Smooth muscle cell (in vitro differentiated cells): ENCODE data around the gene TMEM260. TPM values are rescaled to one million over a fixed set of nuclear protein-coding genes. Genes with fewer than 3 reads are reported as not detected.

ENCODE experiments used
- DNase-seq: peaks from one replicate; lab custom pipeline; 2025; ENCODE audit not compliant: unreplicated experiment; lab: John Stamatoyannopoulos, UW
- H2AFZ ChIP-seq: fragments of 200-600 bp; sonication (generic); 2 replicates; pipeline ENCODE4 v1.6.0; 2016; ENCODE audit warnings: antibody characterized with exemption, low read depth, mild to moderate bottlenecking
- H3F3A ChIP-seq: fragments of 200-600 bp; sonication (generic); 2 replicates; pipeline ENCODE4 v1.6.0; 2017; ENCODE audit warnings: antibody characterized with exemption, low read depth
- H3K27ac ChIP-seq: fragments of 200-600 bp; sonication (generic); 2 replicates; pipeline ENCODE4 v1.5.1; 2016; ENCODE audit warnings: low read depth, mild to moderate bottlenecking
- H3K27me3 ChIP-seq: fragments of 200-600 bp; sonication (generic); 2 replicates; pipeline ENCODE4 v1.6.1; 2016; ENCODE audit warnings: low read depth, mild to moderate bottlenecking
- H3K36me3 ChIP-seq: fragments of 200-600 bp; sonication (generic); 2 replicates; pipeline ENCODE4 v1.5.1; 2016; ENCODE audit warnings: low read depth
- H3K4me1 ChIP-seq: fragments of 200-600 bp; sonication (generic); 2 replicates; pipeline ENCODE4 v1.5.1; 2016; ENCODE audit warnings: low read depth
- H3K4me2 ChIP-seq: fragments of 200-600 bp; sonication (generic); 2 replicates; pipeline ENCODE4 v1.6.0; 2016; ENCODE audit warnings: mild to moderate bottlenecking
- H3K4me3 ChIP-seq: fragments of 200-600 bp; sonication (generic); 2 replicates; pipeline ENCODE4 v1.5.1; 2016; ENCODE audit warnings: mild to moderate bottlenecking
- H3K79me2 ChIP-seq: fragments of 200-600 bp; sonication (generic); 2 replicates; pipeline ENCODE4 v1.6.0; 2016; ENCODE audit warnings: low read depth, mild to moderate bottlenecking
- H3K9ac ChIP-seq: fragments of 200-600 bp; sonication (generic); 2 replicates; pipeline ENCODE4 v1.6.0; 2016; ENCODE audit warnings: low read depth
- H3K9me3 ChIP-seq: fragments of 200-600 bp; sonication (generic); replicated peaks from 2 replicates; pipeline ENCODE4 v1.5.1; 2016; ENCODE audit warnings: low read depth
- H4K20me1 ChIP-seq: fragments of 200-600 bp; sonication (generic); 2 replicates; pipeline ENCODE4 v1.6.0; 2016; ENCODE audit warnings: low read depth
- WGBS: methylation state at CpG from one replicate; pipeline ENCODE4 v1.1.7; 2016; ENCODE audit warnings: low lambda C conversion rate; 5-methylcytosine and 5-hydroxymethylcytosine counted together
- polyA plus RNA-seq: library from polyadenylated mRNA; unstranded; fragments of >200 nt; fragmentation: Nextera tagmentation; extraction: Ambion mirVana; gene quantifications from 2 replicates; pipeline ENCODE4 v1.2.1, GENCODE V29; 2016
- total RNA-seq: library from RNA; depleted of rRNA; stranded (reverse); fragments of >200 nt; gene quantifications from 2 replicates; pipeline ENCODE4 v1.2.3, GENCODE V29; 2014
- TF ChIP-seq, protein P1 (sequence below): fragments of 200-600 bp; sonication (generic); IDR thresholded peaks from 2 replicates; pipeline ENCODE4 v1.5.1; 2017; ENCODE audit warnings: borderline replicate concordance, mild to moderate bottlenecking, antibody characterized with exemption; ENCODE audit not compliant: insufficient read depth, poor library complexity, severe bottlenecking

Gene TMEM260
- total and polyA plus RNA-seq, 2 experiments from 2014 or later: 10.5 to 16.0 TPM

DNA sequence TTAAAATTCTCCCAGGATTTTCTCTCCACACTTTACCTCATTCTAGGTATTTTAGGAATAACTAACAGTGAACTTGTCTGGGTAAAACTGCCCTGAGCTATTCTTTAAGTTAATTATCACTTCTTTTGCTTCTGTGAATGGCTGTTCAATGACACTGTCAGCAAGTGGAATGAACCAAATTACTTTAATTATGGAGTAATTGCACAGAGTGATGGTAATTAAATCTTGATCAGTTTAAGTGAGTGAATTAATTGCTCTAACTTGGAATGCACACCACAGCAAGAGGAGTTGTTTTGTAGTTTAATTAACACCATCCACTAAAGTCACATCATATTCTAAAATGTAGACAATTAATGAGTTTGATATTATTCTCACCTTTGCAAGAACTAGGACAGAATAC, 36.2 kb upstream of the TMEM260 start:
- Histone ChIP-seq H3K4me1 (no peaks in the 10 kb centered on the region), H2AFZ (no peak overlapping the region)

DNA sequence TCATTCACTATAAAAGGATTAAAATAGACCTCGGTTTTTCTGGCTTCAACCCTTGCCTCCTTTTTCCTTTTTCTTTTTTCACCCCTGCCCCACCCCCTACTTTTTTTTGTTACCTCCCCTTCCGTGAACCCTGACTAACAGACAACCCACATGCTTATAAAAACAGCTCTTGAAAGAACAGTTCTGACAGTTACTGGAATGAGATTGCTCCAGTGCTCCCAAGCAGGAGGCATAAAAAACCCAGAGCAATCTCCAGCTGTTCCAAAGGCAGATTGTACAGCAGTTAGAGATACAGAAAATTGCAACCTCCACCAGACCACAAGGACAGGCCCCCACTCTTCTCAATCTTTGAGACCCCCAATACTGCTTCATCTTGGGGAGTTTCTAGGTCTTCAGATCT, 29.9 kb upstream of the TMEM260 start:
- 57% methylated on average over 2 of the region's 2 CpGs for WGBS
- Histone ChIP-seq H3K9ac (no peak overlapping the region), H3F3A (no peaks in the 10 kb centered on the region), H3K27me3 (peaks cover 5% of the 10 kb centered on the region), H4K20me1 (no peaks in the 10 kb centered on the region), H3K4me2 (no peak overlapping the region), H3K79me2 (no peaks in the 10 kb centered on the region), H3K4me1 (peaks cover 4% of the 10 kb centered on the region), H3K36me3 (no peaks in the 10 kb centered on the region), H3K9me3 (no peaks in the 10 kb centered on the region), H3K4me3 (no peak overlapping the region), H3K27ac (no peak overlapping the region), H2AFZ (no peak overlapping the region)
- TF ChIP-seq, protein P1, sequence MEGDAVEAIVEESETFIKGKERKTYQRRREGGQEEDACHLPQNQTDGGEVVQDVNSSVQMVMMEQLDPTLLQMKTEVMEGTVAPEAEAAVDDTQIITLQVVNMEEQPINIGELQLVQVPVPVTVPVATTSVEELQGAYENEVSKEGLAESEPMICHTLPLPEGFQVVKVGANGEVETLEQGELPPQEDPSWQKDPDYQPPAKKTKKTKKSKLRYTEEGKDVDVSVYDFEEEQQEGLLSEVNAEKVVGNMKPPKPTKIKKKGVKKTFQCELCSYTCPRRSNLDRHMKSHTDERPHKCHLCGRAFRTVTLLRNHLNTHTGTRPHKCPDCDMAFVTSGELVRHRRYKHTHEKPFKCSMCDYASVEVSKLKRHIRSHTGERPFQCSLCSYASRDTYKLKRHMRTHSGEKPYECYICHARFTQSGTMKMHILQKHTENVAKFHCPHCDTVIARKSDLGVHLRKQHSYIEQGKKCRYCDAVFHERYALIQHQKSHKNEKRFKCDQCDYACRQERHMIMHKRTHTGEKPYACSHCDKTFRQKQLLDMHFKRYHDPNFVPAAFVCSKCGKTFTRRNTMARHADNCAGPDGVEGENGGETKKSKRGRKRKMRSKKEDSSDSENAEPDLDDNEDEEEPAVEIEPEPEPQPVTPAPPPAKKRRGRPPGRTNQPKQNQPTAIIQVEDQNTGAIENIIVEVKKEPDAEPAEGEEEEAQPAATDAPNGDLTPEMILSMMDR: no peak
- DNase-seq: no peak

More for the DNA sequence above, 36.2 kb upstream of the TMEM260 start:
- no peaks in the 10 kb centered on the region for H3K27me3 ChIP-seq
- no peak overlapping the region for H3K4me3 ChIP-seq
- no peak for DNase-seq
- H3K4me2 ChIP-seq: no peak overlapping the region
- H3K9ac ChIP-seq: no peak overlapping the region
- no peaks in the 10 kb centered on the region for H3K9me3 ChIP-seq
- H3K36me3 ChIP-seq: no peaks in the 10 kb centered on the region
- no peaks in the 10 kb centered on the region for H3K79me2 ChIP-seq
- H4K20me1 ChIP-seq: no peaks in the 10 kb centered on the region
- TF ChIP-seq, protein P1: no peak
- H3F3A ChIP-seq: no peaks in the 10 kb centered on the region
- no peak overlapping the region for H3K27ac ChIP-seq

DNA sequence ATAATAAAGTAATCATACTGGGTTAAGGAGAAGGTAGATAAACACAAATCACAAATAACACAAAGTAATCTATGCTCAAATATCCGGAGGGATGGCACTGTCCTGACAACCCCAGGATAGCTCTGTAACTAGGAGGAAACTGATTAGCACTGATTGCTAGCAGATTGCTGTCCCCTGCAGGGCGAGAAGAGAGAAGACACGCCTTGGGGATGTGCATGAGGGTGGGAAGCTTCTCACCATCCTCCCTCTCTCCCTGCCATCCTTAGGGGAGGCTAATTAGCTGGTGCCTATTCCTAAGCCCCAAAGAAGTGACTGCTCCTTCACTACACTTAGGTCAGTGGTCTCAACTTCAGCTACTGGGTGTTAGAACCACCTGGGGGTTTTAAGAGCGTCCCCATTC, 27.0 kb upstream of the TMEM260 start:
- no peak for DNase-seq
- TF ChIP-seq, protein P1: no peak
- 52% methylated on average over 4 of the region's 4 CpGs for WGBS
- H3K9ac ChIP-seq: no peak overlapping the region
- no peaks in the 10 kb centered on the region for H3K79me2 ChIP-seq
- H3K36me3 ChIP-seq: no peaks in the 10 kb centered on the region
- H3K4me3 ChIP-seq: no peak overlapping the region
- H3K9me3 ChIP-seq: no peaks in the 10 kb centered on the region
- H3K27me3 ChIP-seq: peaks cover 5% of the 10 kb centered on the region
- no peak overlapping the region for H3K27ac ChIP-seq
- H3F3A ChIP-seq: no peaks in the 10 kb centered on the region
- no peaks in the 10 kb centered on the region for H4K20me1 ChIP-seq
- peaks cover 4% of the 10 kb centered on the region for H3K4me1 ChIP-seq
- no peak overlapping the region for H2AFZ ChIP-seq
- no peak overlapping the region for H3K4me2 ChIP-seq

DNA sequence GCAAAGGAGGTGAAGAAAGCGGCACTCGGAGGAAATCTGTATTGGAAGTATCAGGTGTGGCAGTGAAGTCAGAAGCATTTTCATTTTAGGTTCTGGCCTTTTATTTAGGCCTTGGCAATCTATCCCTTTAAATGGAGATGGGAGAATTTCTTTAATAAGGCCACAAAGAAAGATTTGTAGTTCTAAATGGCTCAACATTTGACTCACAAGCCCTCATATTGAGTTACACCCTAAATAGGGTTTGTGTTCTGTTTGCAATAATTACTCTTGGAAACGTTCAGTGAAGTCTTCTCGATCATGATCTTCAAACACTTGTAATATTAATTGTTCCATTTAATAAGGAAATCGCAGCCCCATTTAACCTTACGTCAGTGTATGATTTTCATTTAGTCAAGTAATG, 25.3 kb upstream of the TMEM260 start:
- TF ChIP-seq, protein P1: no peak
- H4K20me1 ChIP-seq: no peaks in the 10 kb centered on the region
- H3K36me3 ChIP-seq: no peaks in the 10 kb centered on the region
- H3K4me2 ChIP-seq: no peak overlapping the region
- DNase-seq: no peak
- H3F3A ChIP-seq: no peaks in the 10 kb centered on the region
- H3K27ac ChIP-seq: no peak overlapping the region
- no peak overlapping the region for H3K4me3 ChIP-seq
- no peak overlapping the region for H2AFZ ChIP-seq
- WGBS: 85% methylated on average over 6 of the region's 6 CpGs
- H3K9me3 ChIP-seq: no peaks in the 10 kb centered on the region
- no peak overlapping the region for H3K9ac ChIP-seq
- H3K4me1 ChIP-seq: peaks cover 4% of the 10 kb centered on the region
- no peaks in the 10 kb centered on the region for H3K79me2 ChIP-seq
- H3K27me3 ChIP-seq: peaks cover 10% of the 10 kb centered on the region
